ENCODE measurements around the gene NAP1L4.

DNA sequence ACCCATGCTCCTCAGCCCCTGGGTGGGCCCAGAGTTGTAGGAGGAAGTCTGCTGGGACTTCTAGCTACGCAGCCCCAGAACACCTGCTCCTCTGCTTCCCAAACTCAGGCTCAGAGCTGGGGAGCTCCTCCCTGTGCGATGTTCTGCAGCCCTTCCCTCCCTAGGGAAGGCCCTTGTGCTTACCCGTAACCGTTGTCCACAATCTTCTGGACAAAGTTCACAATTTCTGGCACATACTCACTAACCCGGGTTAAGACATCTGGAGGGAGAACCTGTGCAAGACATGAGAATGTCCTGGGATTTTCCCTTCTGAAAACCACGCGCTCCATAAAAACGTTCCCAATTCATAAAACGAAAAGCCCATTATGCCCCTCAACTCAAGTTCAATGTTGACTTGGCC is 36.7 kb upstream of the NAP1L4 start:
- TF ChIP-seq, protein P1, sequence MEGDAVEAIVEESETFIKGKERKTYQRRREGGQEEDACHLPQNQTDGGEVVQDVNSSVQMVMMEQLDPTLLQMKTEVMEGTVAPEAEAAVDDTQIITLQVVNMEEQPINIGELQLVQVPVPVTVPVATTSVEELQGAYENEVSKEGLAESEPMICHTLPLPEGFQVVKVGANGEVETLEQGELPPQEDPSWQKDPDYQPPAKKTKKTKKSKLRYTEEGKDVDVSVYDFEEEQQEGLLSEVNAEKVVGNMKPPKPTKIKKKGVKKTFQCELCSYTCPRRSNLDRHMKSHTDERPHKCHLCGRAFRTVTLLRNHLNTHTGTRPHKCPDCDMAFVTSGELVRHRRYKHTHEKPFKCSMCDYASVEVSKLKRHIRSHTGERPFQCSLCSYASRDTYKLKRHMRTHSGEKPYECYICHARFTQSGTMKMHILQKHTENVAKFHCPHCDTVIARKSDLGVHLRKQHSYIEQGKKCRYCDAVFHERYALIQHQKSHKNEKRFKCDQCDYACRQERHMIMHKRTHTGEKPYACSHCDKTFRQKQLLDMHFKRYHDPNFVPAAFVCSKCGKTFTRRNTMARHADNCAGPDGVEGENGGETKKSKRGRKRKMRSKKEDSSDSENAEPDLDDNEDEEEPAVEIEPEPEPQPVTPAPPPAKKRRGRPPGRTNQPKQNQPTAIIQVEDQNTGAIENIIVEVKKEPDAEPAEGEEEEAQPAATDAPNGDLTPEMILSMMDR (IDR thresholded peaks at IDR 0.05), result no peak
- no peak for TF ChIP-seq POLR2A (IDR thresholded peaks at IDR 0.05)

Measured in right lobe of liver (tissue), 4 donors.